K562 (cell line): ENCODE measurements around the gene DDT. TPM values are rescaled to one million over a fixed set of nuclear protein-coding genes. Genes with fewer than 3 reads are reported as not detected.

Experiments used
- CCNT2 ChIP-seq: IDR thresholded peaks from 2 replicates; pipeline ENCODE4 v1.6.1; 2011; ENCODE audit warnings: borderline replicate concordance, low read depth, mild to moderate bottlenecking, moderate library complexity, mixed read lengths, low read length; ENCODE audit not compliant: insufficient read length; ENCODE audit errors: extremely low read depth
- CHD4 ChIP-seq: fragments of 200-600 bp; sonication (generic); IDR thresholded peaks from 3 replicates; pipeline ENCODE4 v1.6.1; 2012; ENCODE audit warnings: low read depth, mild to moderate bottlenecking, mixed read lengths, low read length, inconsistent platforms; ENCODE audit not compliant: insufficient read depth, insufficient replicate concordance, poor library complexity, severe bottlenecking
- ELF2 ChIP-seq: fragments of 250-450 bp; sonication (Bioruptor Pico); IDR thresholded peaks from 2 replicates; pipeline ENCODE4 v1.5.0; 2021; ENCODE audit warnings: mild to moderate bottlenecking
- ELK3 ChIP-seq: fragments of 450-650 bp; formaldehyde crosslinking; IDR thresholded peaks from 2 replicates; pipeline ENCODE4 v1.4.0; 2020; ENCODE audit warnings: mild to moderate bottlenecking
- KHSRP ChIP-seq: fragments of 450-650 bp; IDR thresholded peaks from 2 replicates; pipeline ENCODE4 v1.6.1; 2017
- LEF1 ChIP-seq: fragments of 450-650 bp; IDR thresholded peaks from 2 replicates; pipeline ENCODE4 v1.6.1; 2016; ENCODE audit warnings: mild to moderate bottlenecking
- MCM3 ChIP-seq: fragments of 450-650 bp; IDR thresholded peaks from 2 replicates; pipeline ENCODE4 v1.6.1; 2016
- MEF2A ChIP-seq: IDR thresholded peaks from 2 replicates; pipeline ENCODE4 v1.6.1; 2011; ENCODE audit warnings: low read depth, mild to moderate bottlenecking, low read length, moderate library complexity; ENCODE audit not compliant: control insufficient read depth
- PCBP2 ChIP-seq: fragments of 200-400 bp; formaldehyde crosslinking; IDR thresholded peaks from 2 replicates; pipeline ENCODE4 v1.6.1; 2018; ENCODE audit warnings: low read length, low read depth, mild to moderate bottlenecking, moderate library complexity; ENCODE audit not compliant: poor library complexity, severe bottlenecking
- SOX6 ChIP-seq: fragments of 450-650 bp; IDR thresholded peaks from 2 replicates; pipeline ENCODE4 v1.6.1; 2014; ENCODE audit warnings: mild to moderate bottlenecking
- SPI1 ChIP-seq: IDR thresholded peaks from 2 replicates; pipeline ENCODE4 v1.6.1; 2011; ENCODE audit warnings: low read depth, low read length, control low read depth, borderline replicate concordance
- TCF3 ChIP-seq: sonication (generic); formaldehyde crosslinking; IDR thresholded peaks from 2 replicates; pipeline ENCODE4 v1.4.0; 2020; ENCODE audit warnings: mild to moderate bottlenecking, missing genetic modification reagents
- TEAD4 ChIP-seq, 2 experiments: sonication (generic) in 1 of 2; formaldehyde crosslinking in 1 of 2; IDR thresholded peaks; 2 replicates each; pipeline versions ENCODE4 v1.6.1 to v1.8.0; 2012 to 2022; ENCODE audit warnings: borderline replicate concordance in 1 of 2, inconsistent platforms in 1 of 2, low read length in 1 of 2, mild to moderate bottlenecking in 1 of 2, missing genetic modification reagents in 1 of 2
- ZNF696 ChIP-seq: fragments of 250-450 bp; sonication (Bioruptor Pico); conservative IDR thresholded peaks from 2 replicates; pipeline ENCODE4 v1.4.0; 2020; ENCODE audit warnings: mild to moderate bottlenecking, moderate library complexity
- polyA plus RNA-seq, 8 experiments: library from polyadenylated mRNA; depleted of rRNA in 4 of 8; stranded (reverse) in 5 of 8; unstranded in 3 of 8; fragments of >200 nt; fragmentation: Nextera tagmentation in 2 of 8; fragmentation: Illumina TruSeq in 1 of 8; extraction: Ambion mirVana in 2 of 8; extraction: Trizol in 1 of 8; gene quantifications; 2 replicates each; pipeline versions ENCODE4 v1.2.1 to v1.2.3, GENCODE V29; 2011 to 2014; ENCODE audit warnings: inconsistent platforms in 1 of 8, missing spikeins in 1 of 8
- total RNA-seq, 7 experiments: library from RNA; depleted of rRNA in 6 of 7; stranded (reverse); fragments of >200 nt in 6 of 7; fragmentation: Illumina TruSeq in 2 of 7; extraction: Trizol in 2 of 7; gene quantifications; 2 replicates each; pipeline versions ENCODE4 v1.2.1 to v1.2.3, GENCODE V29; 2011 to 2021; ENCODE audit warnings: low replicate concordance in 1 of 7
- TF ChIP-seq, protein P1 (sequence below): fragments of 450-650 bp; IDR thresholded peaks from 2 replicates; pipeline ENCODE4 v1.6.1; 2016; ENCODE audit warnings: mild to moderate bottlenecking, moderate library complexity

DDT gene
- total and polyA plus RNA-seq, 9 of the 15 experiments (the other 6 are each of a cell fraction or from before 2014, with no cell fraction given) = 24.0 to 209 (median 63.2) TPM

DNA sequence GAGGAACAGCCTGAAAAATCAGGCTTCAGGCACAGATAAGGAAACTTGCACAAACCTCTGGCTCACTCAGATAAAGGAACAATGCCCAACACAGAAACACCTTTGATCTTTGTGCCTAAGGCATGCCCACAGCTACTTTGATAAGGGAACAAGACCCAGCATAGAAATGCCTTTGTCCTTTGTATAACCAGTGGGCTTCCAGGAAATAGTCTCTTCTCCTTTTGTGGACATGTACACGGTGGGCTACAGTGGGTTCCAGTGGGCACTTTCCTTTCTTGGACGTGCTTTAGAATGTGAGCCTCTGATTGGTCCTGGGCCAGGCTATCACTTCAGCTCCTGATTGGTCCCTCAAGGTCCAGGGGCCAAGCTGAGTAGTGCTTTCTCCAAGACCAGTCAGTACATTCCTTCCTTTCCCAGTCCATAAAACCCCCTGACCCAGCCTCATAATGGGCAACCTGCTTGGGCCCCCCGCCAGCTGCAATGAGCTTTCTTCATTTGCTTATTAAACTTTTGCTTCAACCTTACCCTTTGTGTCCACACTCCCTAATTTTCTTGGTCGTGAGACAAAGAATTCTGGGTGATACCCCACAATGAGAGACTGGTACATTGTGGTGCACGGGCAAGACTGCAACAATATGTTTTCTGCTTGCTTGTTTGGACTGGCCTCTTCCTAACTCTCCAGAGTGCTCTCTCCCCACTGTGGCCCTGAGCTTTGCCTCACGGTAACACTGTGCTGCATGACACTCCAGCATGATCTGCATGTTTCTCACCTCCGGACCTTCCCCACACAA, 35.2 kb upstream of the DDT start (continued):
- no peak for TF ChIP-seq PCBP2
- TF ChIP-seq MCM3 = no peak
- peak; percentile 52; the same call in 1 of the 2 replicates for TF ChIP-seq TEAD4 (IDR thresholded peaks at IDR 0.05; ENCODE audit: low read length)
- TF ChIP-seq TEAD4 (CRISPR knock-in tag; IDR thresholded peaks at IDR 0.05; ENCODE audit: borderline replicate concordance) = no peak
- no peak for TF ChIP-seq ELK3 (CRISPR knock-in tag)
- TF ChIP-seq CCNT2 = peak; percentile 17
- TF ChIP-seq, protein P1, sequence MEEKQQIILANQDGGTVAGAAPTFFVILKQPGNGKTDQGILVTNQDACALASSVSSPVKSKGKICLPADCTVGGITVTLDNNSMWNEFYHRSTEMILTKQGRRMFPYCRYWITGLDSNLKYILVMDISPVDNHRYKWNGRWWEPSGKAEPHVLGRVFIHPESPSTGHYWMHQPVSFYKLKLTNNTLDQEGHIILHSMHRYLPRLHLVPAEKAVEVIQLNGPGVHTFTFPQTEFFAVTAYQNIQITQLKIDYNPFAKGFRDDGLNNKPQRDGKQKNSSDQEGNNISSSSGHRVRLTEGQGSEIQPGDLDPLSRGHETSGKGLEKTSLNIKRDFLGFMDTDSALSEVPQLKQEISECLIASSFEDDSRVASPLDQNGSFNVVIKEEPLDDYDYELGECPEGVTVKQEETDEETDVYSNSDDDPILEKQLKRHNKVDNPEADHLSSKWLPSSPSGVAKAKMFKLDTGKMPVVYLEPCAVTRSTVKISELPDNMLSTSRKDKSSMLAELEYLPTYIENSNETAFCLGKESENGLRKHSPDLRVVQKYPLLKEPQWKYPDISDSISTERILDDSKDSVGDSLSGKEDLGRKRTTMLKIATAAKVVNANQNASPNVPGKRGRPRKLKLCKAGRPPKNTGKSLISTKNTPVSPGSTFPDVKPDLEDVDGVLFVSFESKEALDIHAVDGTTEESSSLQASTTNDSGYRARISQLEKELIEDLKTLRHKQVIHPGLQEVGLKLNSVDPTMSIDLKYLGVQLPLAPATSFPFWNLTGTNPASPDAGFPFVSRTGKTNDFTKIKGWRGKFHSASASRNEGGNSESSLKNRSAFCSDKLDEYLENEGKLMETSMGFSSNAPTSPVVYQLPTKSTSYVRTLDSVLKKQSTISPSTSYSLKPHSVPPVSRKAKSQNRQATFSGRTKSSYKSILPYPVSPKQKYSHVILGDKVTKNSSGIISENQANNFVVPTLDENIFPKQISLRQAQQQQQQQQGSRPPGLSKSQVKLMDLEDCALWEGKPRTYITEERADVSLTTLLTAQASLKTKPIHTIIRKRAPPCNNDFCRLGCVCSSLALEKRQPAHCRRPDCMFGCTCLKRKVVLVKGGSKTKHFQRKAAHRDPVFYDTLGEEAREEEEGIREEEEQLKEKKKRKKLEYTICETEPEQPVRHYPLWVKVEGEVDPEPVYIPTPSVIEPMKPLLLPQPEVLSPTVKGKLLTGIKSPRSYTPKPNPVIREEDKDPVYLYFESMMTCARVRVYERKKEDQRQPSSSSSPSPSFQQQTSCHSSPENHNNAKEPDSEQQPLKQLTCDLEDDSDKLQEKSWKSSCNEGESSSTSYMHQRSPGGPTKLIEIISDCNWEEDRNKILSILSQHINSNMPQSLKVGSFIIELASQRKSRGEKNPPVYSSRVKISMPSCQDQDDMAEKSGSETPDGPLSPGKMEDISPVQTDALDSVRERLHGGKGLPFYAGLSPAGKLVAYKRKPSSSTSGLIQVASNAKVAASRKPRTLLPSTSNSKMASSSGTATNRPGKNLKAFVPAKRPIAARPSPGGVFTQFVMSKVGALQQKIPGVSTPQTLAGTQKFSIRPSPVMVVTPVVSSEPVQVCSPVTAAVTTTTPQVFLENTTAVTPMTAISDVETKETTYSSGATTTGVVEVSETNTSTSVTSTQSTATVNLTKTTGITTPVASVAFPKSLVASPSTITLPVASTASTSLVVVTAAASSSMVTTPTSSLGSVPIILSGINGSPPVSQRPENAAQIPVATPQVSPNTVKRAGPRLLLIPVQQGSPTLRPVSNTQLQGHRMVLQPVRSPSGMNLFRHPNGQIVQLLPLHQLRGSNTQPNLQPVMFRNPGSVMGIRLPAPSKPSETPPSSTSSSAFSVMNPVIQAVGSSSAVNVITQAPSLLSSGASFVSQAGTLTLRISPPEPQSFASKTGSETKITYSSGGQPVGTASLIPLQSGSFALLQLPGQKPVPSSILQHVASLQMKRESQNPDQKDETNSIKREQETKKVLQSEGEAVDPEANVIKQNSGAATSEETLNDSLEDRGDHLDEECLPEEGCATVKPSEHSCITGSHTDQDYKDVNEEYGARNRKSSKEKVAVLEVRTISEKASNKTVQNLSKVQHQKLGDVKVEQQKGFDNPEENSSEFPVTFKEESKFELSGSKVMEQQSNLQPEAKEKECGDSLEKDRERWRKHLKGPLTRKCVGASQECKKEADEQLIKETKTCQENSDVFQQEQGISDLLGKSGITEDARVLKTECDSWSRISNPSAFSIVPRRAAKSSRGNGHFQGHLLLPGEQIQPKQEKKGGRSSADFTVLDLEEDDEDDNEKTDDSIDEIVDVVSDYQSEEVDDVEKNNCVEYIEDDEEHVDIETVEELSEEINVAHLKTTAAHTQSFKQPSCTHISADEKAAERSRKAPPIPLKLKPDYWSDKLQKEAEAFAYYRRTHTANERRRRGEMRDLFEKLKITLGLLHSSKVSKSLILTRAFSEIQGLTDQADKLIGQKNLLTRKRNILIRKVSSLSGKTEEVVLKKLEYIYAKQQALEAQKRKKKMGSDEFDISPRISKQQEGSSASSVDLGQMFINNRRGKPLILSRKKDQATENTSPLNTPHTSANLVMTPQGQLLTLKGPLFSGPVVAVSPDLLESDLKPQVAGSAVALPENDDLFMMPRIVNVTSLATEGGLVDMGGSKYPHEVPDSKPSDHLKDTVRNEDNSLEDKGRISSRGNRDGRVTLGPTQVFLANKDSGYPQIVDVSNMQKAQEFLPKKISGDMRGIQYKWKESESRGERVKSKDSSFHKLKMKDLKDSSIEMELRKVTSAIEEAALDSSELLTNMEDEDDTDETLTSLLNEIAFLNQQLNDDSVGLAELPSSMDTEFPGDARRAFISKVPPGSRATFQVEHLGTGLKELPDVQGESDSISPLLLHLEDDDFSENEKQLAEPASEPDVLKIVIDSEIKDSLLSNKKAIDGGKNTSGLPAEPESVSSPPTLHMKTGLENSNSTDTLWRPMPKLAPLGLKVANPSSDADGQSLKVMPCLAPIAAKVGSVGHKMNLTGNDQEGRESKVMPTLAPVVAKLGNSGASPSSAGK = 0 out of 2 replicates have a peak, but pooled peaks have one; percentile 15
- peak; percentile 68 for TF ChIP-seq TCF3 (CRISPR knock-in tag)
- no peak for TF ChIP-seq CHD4
- TF ChIP-seq ELF2 (CRISPR knock-in tag) = no peak
- peak; percentile 48; the same call in 1 of the 2 replicates for TF ChIP-seq SOX6
- no peak for TF ChIP-seq KHSRP
- TF ChIP-seq ZNF696 = no peak
- TF ChIP-seq SPI1 = no peak
- TF ChIP-seq MEF2A = no peak
- peak; percentile 41; the same call in 1 of the 2 replicates for TF ChIP-seq LEF1
